Measurements from ENCODE around the gene MCUR1. TPM values are rescaled to one million over a fixed set of nuclear protein-coding genes. Genes with fewer than 3 reads are reported as not detected.

MCUR1 gene
- total and polyA plus RNA-seq, 2 of the 13 experiments (the other 11 are each of a cell fraction or from before 2014, with no cell fraction given): 8.0 to 29.6 TPM

DNA sequence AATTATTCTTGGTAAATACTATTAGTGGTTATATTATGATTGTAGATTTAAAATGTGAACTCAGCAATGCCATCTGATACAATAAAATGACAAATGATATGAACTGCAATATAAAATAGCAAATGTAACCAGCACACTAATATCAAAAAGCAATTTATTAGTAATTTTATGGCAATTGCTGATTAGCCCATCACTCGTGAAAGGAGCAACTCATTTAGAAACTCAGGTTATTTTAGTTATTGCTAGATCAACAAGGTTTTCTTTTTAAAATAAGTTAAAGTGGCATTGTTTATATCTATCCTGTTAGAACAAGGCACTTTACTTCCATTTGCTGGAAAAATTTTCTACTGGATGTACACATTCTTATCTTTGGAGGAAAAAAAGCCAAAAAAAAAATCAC, 18.4 kb upstream of the MCUR1 start:
- FAIRE-seq (no peak), DNase-seq (ENCODE audit: low spot score) (no peak), ATAC-seq (no peak)
- intact Hi-C loops (cut with micrococcal nuclease; ENCODE audit: unreplicated experiment) (no loop called here), in situ Hi-C loops (cut with HindIII; ENCODE audit: extremely low pct_ligation_motif_present, low pct_unique_long_range_greater_than_20kb) (no loop called here)
- H3K27me3 ChIP-seq (ENCODE audit: control insufficient read depth in 1 of 2, insufficient read depth in 2 of 2, low read length in 2 of 2): no peaks in the 10 kb centered on the region
- POLR2A ChIA-PET: no interaction called here
- H4K20me1 ChIP-seq (ENCODE audit: insufficient read depth, low read length): no peaks in the 10 kb centered on the region
- H3K36me3 ChIP-seq (replicated peaks in 1 of 2; ENCODE audit: control insufficient read depth in 1 of 2, insufficient read depth in 2 of 2, low read length in 2 of 2): no peaks in the 10 kb centered on the region
- BruUV-seq (replicated peaks): no TSS peak
- H3K4me3 ChIP-seq (replicated peaks in 1 of 3; ENCODE audit: insufficient read depth in 1 of 3, low read depth in 2 of 3, low read length in 3 of 3): no peak overlapping the region
- peaks cover 13% of the 10 kb centered on the region for H3K4me1 ChIP-seq (ENCODE audit: insufficient read depth, low read length)
- H3K79me2 ChIP-seq (ENCODE audit: insufficient read depth, low read length): no peaks in the 10 kb centered on the region
- CTCF ChIA-PET (ENCODE audit: low intra/inter-chr PET ratio, low total read pairs): no interaction called here
- peaks cover 12% of the 10 kb centered on the region; the same call in 1 of the 2 replicates for H3K9me3 ChIP-seq (ENCODE audit: low read length)
- 15% methylated on average over 1 of the region's 1 CpG for WGBS (ENCODE audit: low lambda C conversion rate)
- H3K9ac ChIP-seq (ENCODE audit: insufficient read depth, low read depth, low read length): no peak overlapping the region
- no peak overlapping the region for H3K4me2 ChIP-seq (ENCODE audit: low read depth, low read length)
- no peak overlapping the region for H3K27ac ChIP-seq (ENCODE audit: extremely low read length, insufficient read depth, low read length)
- no peak overlapping the region for H2AFZ ChIP-seq (ENCODE audit: low read length)
- TF ChIP-seq HNRNPH1 (optimal IDR thresholded peaks at IDR 0.05; ENCODE audit: low read depth, low read length) (no peak), ZNF121 (CRISPR knock-in tag; IDR thresholded peaks at IDR 0.05) (no peak), FOXK2 (IDR thresholded peaks at IDR 0.05) (no peak), ZNF616 (CRISPR knock-in tag; IDR thresholded peaks at IDR 0.05; ENCODE audit: low read depth) (no peak), EEA1 (CRISPR knock-in tag; IDR thresholded peaks at IDR 0.05; ENCODE audit: borderline replicate concordance) (no peak), ZNF143 (CRISPR knock-in tag; IDR thresholded peaks at IDR 0.05) (no peak)
- TF ChIP-seq, protein P1, sequence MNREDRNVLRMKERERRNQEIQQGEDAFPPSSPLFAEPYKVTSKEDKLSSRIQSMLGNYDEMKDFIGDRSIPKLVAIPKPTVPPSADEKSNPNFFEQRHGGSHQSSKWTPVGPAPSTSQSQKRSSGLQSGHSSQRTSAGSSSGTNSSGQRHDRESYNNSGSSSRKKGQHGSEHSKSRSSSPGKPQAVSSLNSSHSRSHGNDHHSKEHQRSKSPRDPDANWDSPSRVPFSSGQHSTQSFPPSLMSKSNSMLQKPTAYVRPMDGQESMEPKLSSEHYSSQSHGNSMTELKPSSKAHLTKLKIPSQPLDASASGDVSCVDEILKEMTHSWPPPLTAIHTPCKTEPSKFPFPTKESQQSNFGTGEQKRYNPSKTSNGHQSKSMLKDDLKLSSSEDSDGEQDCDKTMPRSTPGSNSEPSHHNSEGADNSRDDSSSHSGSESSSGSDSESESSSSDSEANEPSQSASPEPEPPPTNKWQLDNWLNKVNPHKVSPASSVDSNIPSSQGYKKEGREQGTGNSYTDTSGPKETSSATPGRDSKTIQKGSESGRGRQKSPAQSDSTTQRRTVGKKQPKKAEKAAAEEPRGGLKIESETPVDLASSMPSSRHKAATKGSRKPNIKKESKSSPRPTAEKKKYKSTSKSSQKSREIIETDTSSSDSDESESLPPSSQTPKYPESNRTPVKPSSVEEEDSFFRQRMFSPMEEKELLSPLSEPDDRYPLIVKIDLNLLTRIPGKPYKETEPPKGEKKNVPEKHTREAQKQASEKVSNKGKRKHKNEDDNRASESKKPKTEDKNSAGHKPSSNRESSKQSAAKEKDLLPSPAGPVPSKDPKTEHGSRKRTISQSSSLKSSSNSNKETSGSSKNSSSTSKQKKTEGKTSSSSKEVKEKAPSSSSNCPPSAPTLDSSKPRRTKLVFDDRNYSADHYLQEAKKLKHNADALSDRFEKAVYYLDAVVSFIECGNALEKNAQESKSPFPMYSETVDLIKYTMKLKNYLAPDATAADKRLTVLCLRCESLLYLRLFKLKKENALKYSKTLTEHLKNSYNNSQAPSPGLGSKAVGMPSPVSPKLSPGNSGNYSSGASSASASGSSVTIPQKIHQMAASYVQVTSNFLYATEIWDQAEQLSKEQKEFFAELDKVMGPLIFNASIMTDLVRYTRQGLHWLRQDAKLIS (CRISPR knock-in tag; IDR thresholded peaks at IDR 0.05): no peak
- TF ChIP-seq, protein P2, sequence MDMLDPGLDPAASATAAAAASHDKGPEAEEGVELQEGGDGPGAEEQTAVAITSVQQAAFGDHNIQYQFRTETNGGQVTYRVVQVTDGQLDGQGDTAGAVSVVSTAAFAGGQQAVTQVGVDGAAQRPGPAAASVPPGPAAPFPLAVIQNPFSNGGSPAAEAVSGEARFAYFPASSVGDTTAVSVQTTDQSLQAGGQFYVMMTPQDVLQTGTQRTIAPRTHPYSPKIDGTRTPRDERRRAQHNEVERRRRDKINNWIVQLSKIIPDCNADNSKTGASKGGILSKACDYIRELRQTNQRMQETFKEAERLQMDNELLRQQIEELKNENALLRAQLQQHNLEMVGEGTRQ (IDR thresholded peaks at IDR 0.05; ENCODE audit: low read depth, low read length): no peak
- TF ChIP-seq, protein P2 (CRISPR knock-in tag; IDR thresholded peaks at IDR 0.05; ENCODE audit: borderline replicate concordance): no peak

Data from HepG2 (cell line).